Measurements from ENCODE around the gene MTUS2.

Gene MTUS2

GRCh38 chr13:28864544-28864943 lies 44.4 kb downstream of the MTUS2 start:
- H3K27me3 ChIP-seq (ENCODE audit: low read length) = no peaks in the 10 kb centered on the region
- no peak overlapping the region for H3K27ac ChIP-seq (ENCODE audit: low read depth, low read length)

GRCh38 chr13:28865149-28865744 lies 45.1 kb downstream of the MTUS2 start:
- no peak overlapping the region for H3K4me3 ChIP-seq (ENCODE audit: insufficient read depth, low read length, poor library complexity, severe bottlenecking)
- H3F3A ChIP-seq (ENCODE audit: insufficient read depth) = no peaks in the 10 kb centered on the region
- no peak for TF ChIP-seq EZH2phosphoT487 (conservative IDR thresholded peaks at IDR 0.05; ENCODE audit: low read length)
- TF ChIP-seq, protein P1, sequence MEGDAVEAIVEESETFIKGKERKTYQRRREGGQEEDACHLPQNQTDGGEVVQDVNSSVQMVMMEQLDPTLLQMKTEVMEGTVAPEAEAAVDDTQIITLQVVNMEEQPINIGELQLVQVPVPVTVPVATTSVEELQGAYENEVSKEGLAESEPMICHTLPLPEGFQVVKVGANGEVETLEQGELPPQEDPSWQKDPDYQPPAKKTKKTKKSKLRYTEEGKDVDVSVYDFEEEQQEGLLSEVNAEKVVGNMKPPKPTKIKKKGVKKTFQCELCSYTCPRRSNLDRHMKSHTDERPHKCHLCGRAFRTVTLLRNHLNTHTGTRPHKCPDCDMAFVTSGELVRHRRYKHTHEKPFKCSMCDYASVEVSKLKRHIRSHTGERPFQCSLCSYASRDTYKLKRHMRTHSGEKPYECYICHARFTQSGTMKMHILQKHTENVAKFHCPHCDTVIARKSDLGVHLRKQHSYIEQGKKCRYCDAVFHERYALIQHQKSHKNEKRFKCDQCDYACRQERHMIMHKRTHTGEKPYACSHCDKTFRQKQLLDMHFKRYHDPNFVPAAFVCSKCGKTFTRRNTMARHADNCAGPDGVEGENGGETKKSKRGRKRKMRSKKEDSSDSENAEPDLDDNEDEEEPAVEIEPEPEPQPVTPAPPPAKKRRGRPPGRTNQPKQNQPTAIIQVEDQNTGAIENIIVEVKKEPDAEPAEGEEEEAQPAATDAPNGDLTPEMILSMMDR (IDR thresholded peaks at IDR 0.05; ENCODE audit: insufficient read depth, low read length, poor library complexity, severe bottlenecking) = no peak
- no peaks in the 10 kb centered on the region for H3K36me3 ChIP-seq (ENCODE audit: low read length)
- no peak overlapping the region for H3K4me2 ChIP-seq (ENCODE audit: low read depth, low read length, poor library complexity, severe bottlenecking)
- H2AFZ ChIP-seq (ENCODE audit: low read depth, low read length, severe bottlenecking) = no peak overlapping the region
- no peaks in the 10 kb centered on the region for H3K9me3 ChIP-seq (ENCODE audit: insufficient read depth, low read length)
- no peaks in the 10 kb centered on the region for H3K27me3 ChIP-seq (ENCODE audit: low read length)
- H3K79me2 ChIP-seq (ENCODE audit: insufficient read depth, low read length) = no peaks in the 10 kb centered on the region
- no peaks in the 10 kb centered on the region for H3K9me2 ChIP-seq (replicated peaks; ENCODE audit: insufficient read depth, low read length)
- H3K9ac ChIP-seq (ENCODE audit: low read length) = no peak overlapping the region
- no peaks in the 10 kb centered on the region for H4K20me1 ChIP-seq (ENCODE audit: low read depth, low read length)
- no peak overlapping the region for H3K27ac ChIP-seq (ENCODE audit: low read depth, low read length)

More at GRCh38 chr13:28864544-28864943, 44.4 kb downstream of the MTUS2 start:
- Histone ChIP-seq H3K4me2 (ENCODE audit: low read depth, low read length, poor library complexity, severe bottlenecking) (no peak overlapping the region), H3K4me3 (ENCODE audit: insufficient read depth, low read length, poor library complexity, severe bottlenecking) (no peak overlapping the region), H3K36me3 (ENCODE audit: low read length) (no peaks in the 10 kb centered on the region), H4K20me1 (ENCODE audit: low read depth, low read length) (no peaks in the 10 kb centered on the region), H3K9me2 (replicated peaks; ENCODE audit: insufficient read depth, low read length) (no peaks in the 10 kb centered on the region), H3F3A (ENCODE audit: insufficient read depth) (no peaks in the 10 kb centered on the region), H3K9me3 (ENCODE audit: insufficient read depth, low read length) (no peaks in the 10 kb centered on the region), H3K79me2 (ENCODE audit: insufficient read depth, low read length) (no peaks in the 10 kb centered on the region), H3K9ac (ENCODE audit: low read length) (no peak overlapping the region), H2AFZ (ENCODE audit: low read depth, low read length, severe bottlenecking) (no peak overlapping the region)
- TF ChIP-seq EZH2phosphoT487 (conservative IDR thresholded peaks at IDR 0.05; ENCODE audit: low read length) = no peak
- TF ChIP-seq, protein P1 (IDR thresholded peaks at IDR 0.05; ENCODE audit: insufficient read depth, low read length, poor library complexity, severe bottlenecking) = no peak

DNA sequence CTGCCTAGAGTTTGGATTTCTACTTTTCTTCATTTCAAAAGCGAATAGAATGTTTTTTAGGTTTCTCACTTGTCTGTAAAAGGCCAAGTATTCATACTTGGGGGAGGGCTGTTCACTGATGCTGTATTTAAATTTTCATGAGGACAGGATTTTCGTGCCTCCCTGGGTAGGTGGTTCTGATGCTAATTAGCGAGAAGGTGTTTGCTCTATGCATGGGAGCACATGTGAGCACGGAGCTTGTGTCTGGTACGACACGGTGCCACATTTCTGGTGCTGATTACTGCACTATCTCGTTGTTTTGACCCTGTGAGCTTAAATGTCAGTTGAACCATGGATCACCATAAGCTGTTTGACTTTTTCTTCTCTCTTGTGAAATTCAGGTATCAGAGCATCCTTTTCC lies 45.8 kb downstream of the MTUS2 start:
- Histone ChIP-seq H3F3A (ENCODE audit: insufficient read depth) (no peaks in the 10 kb centered on the region), H3K9me2 (replicated peaks; ENCODE audit: insufficient read depth, low read length) (no peaks in the 10 kb centered on the region), H3K9ac (ENCODE audit: low read length) (no peak overlapping the region), H2AFZ (ENCODE audit: low read depth, low read length, severe bottlenecking) (no peak overlapping the region), H3K4me3 (ENCODE audit: insufficient read depth, low read length, poor library complexity, severe bottlenecking) (no peak overlapping the region), H3K27ac (ENCODE audit: low read depth, low read length) (no peak overlapping the region), H3K4me2 (ENCODE audit: low read depth, low read length, poor library complexity, severe bottlenecking) (no peak overlapping the region), H3K27me3 (ENCODE audit: low read length) (no peaks in the 10 kb centered on the region), H4K20me1 (ENCODE audit: low read depth, low read length) (no peaks in the 10 kb centered on the region), H3K79me2 (ENCODE audit: insufficient read depth, low read length) (no peaks in the 10 kb centered on the region), H3K9me3 (ENCODE audit: insufficient read depth, low read length) (no peaks in the 10 kb centered on the region), H3K36me3 (ENCODE audit: low read length) (no peaks in the 10 kb centered on the region)
- TF ChIP-seq EZH2phosphoT487 (conservative IDR thresholded peaks at IDR 0.05; ENCODE audit: low read length) = no peak
- TF ChIP-seq, protein P1 (IDR thresholded peaks at IDR 0.05; ENCODE audit: insufficient read depth, low read length, poor library complexity, severe bottlenecking) = no peak

Measured in SU-DHL-6 (cell line).